ENCODE data around the gene FOXO6. TPM values are rescaled to one million over a fixed set of nuclear protein-coding genes. Genes with fewer than 3 reads are reported as not detected.

Gene FOXO6
- total and polyA plus RNA-seq, 2 experiments from 2014 or later: 0.68 to 4.2 TPM

- H3K9me3 Mint-ChIP-seq: no peaks in the 10 kb centered on the region; the same call in 2 of the 3 replicates
- no peak overlapping the region for H3K4me3 Mint-ChIP-seq
- H3K36me3 ChIP-seq (ENCODE audit: insufficient read depth): no peaks in the 10 kb centered on the region
- H3K4me1 ChIP-seq (ENCODE audit: insufficient read depth): no peaks in the 10 kb centered on the region
- no peak overlapping the region for H2AFZ ChIP-seq
- no peaks in the 10 kb centered on the region for H4K20me1 ChIP-seq (replicated peaks; ENCODE audit: insufficient read depth)
- peaks cover 11% of the 10 kb centered on the region for H3K27me3 Mint-ChIP-seq (ENCODE audit: insufficient read depth, low read depth, poor library complexity)
- no peak for ATAC-seq
- no peaks in the 10 kb centered on the region for H3K27me3 ChIP-seq (ENCODE audit: insufficient read depth)
- no peak for DNase-seq (ENCODE audit: low spot score)
- H3K4me2 ChIP-seq: no peak overlapping the region
- peaks cover 9% of the 10 kb centered on the region for H3K4me1 Mint-ChIP-seq
- 0 out of 2 replicates have a peak, but pooled peaks cover under 1% of the 10 kb centered on the region for H3F3A ChIP-seq (replicated peaks; ENCODE audit: low read depth)
- no peak for TF ChIP-seq STAT1 (IDR thresholded peaks at IDR 0.05; ENCODE audit: unreplicated experiment)
- TF ChIP-seq ZNF462 (CRISPR knock-in tag; IDR thresholded peaks at IDR 0.05): no peak
- no peak for TF ChIP-seq EZH2phosphoT487 (IDR thresholded peaks at IDR 0.05; ENCODE audit: unreplicated experiment)
- no peak for TF ChIP-seq NANOG (IDR thresholded peaks at IDR 0.05; ENCODE audit: borderline replicate concordance)
- TF ChIP-seq CREB1 (CRISPR knock-in tag; IDR thresholded peaks at IDR 0.05; ENCODE audit: low read depth): no peak
- TF ChIP-seq ZNF114 (CRISPR knock-in tag; IDR thresholded peaks at IDR 0.05): no peak
- no peak for TF ChIP-seq REST (IDR thresholded peaks at IDR 0.05; ENCODE audit: unreplicated experiment)
- no peak for TF ChIP-seq CTCF (conservative IDR thresholded peaks at IDR 0.05; ENCODE audit: low read depth in 2 of 2)
- TF ChIP-seq ETS1 (IDR thresholded peaks at IDR 0.05): no peak
- no peak for TF ChIP-seq POLR2AphosphoS5 (IDR thresholded peaks at IDR 0.05; ENCODE audit: low read depth)
- no peak for TF ChIP-seq JUNB (IDR thresholded peaks at IDR 0.05; ENCODE audit: unreplicated experiment)
- TF ChIP-seq EZH2 (IDR thresholded peaks at IDR 0.05; ENCODE audit: low read depth, unreplicated experiment): no peak
- no peak for TF ChIP-seq ZNF331 (CRISPR knock-in tag; IDR thresholded peaks at IDR 0.05; ENCODE audit: low read depth)
- H3K27ac Mint-ChIP-seq: no peak overlapping the region
- no peak overlapping the region for H3K27ac ChIP-seq (ENCODE audit: low read depth)
- H3K36me3 Mint-ChIP-seq (ENCODE audit: low read depth): no peaks in the 10 kb centered on the region; the same call in 2 of the 3 replicates
- H3K79me2 ChIP-seq (replicated peaks; ENCODE audit: insufficient read depth): no peaks in the 10 kb centered on the region
- no peaks in the 10 kb centered on the region for H3K9me2 ChIP-seq (ENCODE audit: insufficient read depth)
- H3K4me3 ChIP-seq: no peak overlapping the region
Observed at GRCh38 chr1:41430582-41430981, 69.3 kb downstream of the FOXO6 start.
